MM.1S (cell line): ENCODE data around the gene PPP2R2C.

ENCODE experiments used
- CTCF ChIP-seq: fragments of 300-600 bp; sonication (generic); IDR thresholded peaks from 2 replicates; pipeline ENCODE4 v1.5.1; 2016; ENCODE audit warnings: antibody characterized with exemption, low read length, mixed read lengths
- EZH2 ChIP-seq: fragments of 300-600 bp; sonication (generic); optimal IDR thresholded peaks from 2 replicates; pipeline ENCODE3; 2017; ENCODE audit warnings: low read depth, mild to moderate bottlenecking, antibody characterized with exemption, low read length, mixed read lengths

- TF ChIP-seq CTCF (no peak), EZH2 (no peak)
Measured at GRCh38 chr4:6458528-6458927, 13.9 kb downstream of the PPP2R2C start.
